Activated CD4-positive, alpha-beta memory T cell treated with anti-CD3 and anti-CD28 coated beads for 36 hours (primary cell): ENCODE measurements around the gene MAN1A1. TPM values are rescaled to one million over a fixed set of nuclear protein-coding genes. Genes with fewer than 3 reads are reported as not detected.

Experiments
- CTCF ChIA-PET: fragments of 350-600 bp; sonication (Branson Sonifier 250); formaldehyde crosslinking; loops from one replicate; lab custom pipeline; 2021; ENCODE audit warnings: antibody characterized with exemption, inconsistent platforms; lab: Charles Lee
- POLR2A ChIA-PET: fragments of 350-600 bp; sonication (Branson Sonifier 250); formaldehyde crosslinking; loops from one replicate; lab custom pipeline; 2021; ENCODE audit warnings: antibody characterized with exemption; lab: Charles Lee
- DNase-seq: peaks from one replicate; pipeline ENCODE4 v3.0.0-alpha.2; 2020
- H3K27ac Mint-ChIP-seq: one replicate; pipeline ENCODE4 v1.8.0; 2021; ENCODE audit warnings: mixed read lengths
- H3K27me3 Mint-ChIP-seq: one replicate; pipeline ENCODE4 v1.8.0; 2021; ENCODE audit warnings: mixed read lengths
- H3K36me3 Mint-ChIP-seq: one replicate; pipeline ENCODE4 v1.8.0; 2021; ENCODE audit warnings: mixed read lengths
- H3K4me1 Mint-ChIP-seq: one replicate; pipeline ENCODE4 v1.8.0; 2021; ENCODE audit warnings: low read depth, mixed read lengths
- H3K4me3 Mint-ChIP-seq: one replicate; pipeline ENCODE4 v1.8.0; 2021; ENCODE audit warnings: mild to moderate bottlenecking, mixed read lengths
- H3K9me3 Mint-ChIP-seq: one replicate; pipeline ENCODE4 v1.8.0; 2021; ENCODE audit warnings: mixed read lengths
- intact Hi-C: fragments of 100-400 bp; cut with micrococcal nuclease; formaldehyde crosslinking; loops from one replicate; pipeline ENCODE4 v1.15.1; 2023
- total RNA-seq, 2 experiments: library from RNA; stranded (reverse); gene quantifications; one replicate each; pipeline ENCODE4 v1.2.3, GENCODE V29; 2021

The MAN1A1 gene
- total RNA-seq, 2 experiments from 2014 or later: 21.8 to 23.9 TPM

GRCh38 chr6:119240257-119241110, 109.1 kb downstream of the MAN1A1 start:
- DNase-seq: no peak
- H3K27ac Mint-ChIP-seq: no peak overlapping the region
- intact Hi-C loops: no loop called here
- H3K27me3 Mint-ChIP-seq: no peaks in the 10 kb centered on the region
- H3K4me3 Mint-ChIP-seq: no peak overlapping the region
- peaks cover 14% of the 10 kb centered on the region for H3K36me3 Mint-ChIP-seq
- CTCF ChIA-PET: interaction anchor here (1.2 kb wide), 1 partner anchor 85 kb away, joined by 3 read pairs; no protein-coding TSS in a partner anchor
- peaks cover 2% of the 10 kb centered on the region for H3K9me3 Mint-ChIP-seq
- POLR2A ChIA-PET: no interaction called here
- H3K4me1 Mint-ChIP-seq: no peaks in the 10 kb centered on the region

GRCh38 chr6:119237177-119237715, 112.3 kb downstream of the MAN1A1 start:
- intact Hi-C loops: no loop called here
- Mint-ChIP-seq H3K4me1 (peaks cover 6% of the 10 kb centered on the region), H3K4me3 (no peak overlapping the region), H3K36me3 (peaks cover 20% of the 10 kb centered on the region), H3K27ac (no peak overlapping the region), H3K27me3 (no peaks in the 10 kb centered on the region), H3K9me3 (peaks cover 2% of the 10 kb centered on the region)
- CTCF ChIA-PET: no interaction called here
- no peak for DNase-seq
- POLR2A ChIA-PET: no interaction called here

- Mint-ChIP-seq H3K27me3 (no peaks in the 10 kb centered on the region), H3K27ac (no peak overlapping the region), H3K9me3 (peaks cover 2% of the 10 kb centered on the region), H3K4me1 (peaks cover 6% of the 10 kb centered on the region), H3K36me3 (peaks cover 23% of the 10 kb centered on the region), H3K4me3 (no peak overlapping the region)
- CTCF ChIA-PET: no interaction called here
- POLR2A ChIA-PET: no interaction called here
- no peak for DNase-seq
- intact Hi-C loops: no loop called here
These were observed 114.6 kb downstream of the MAN1A1 start for GRCh38 chr6:119234941-119235340.

- no peaks in the 10 kb centered on the region for H3K27me3 Mint-ChIP-seq
These were observed 115.1 kb downstream of the MAN1A1 start for GRCh38 chr6:119234457-119234856.

GRCh38 chr6:119233312-119233984, 116.1 kb downstream of the MAN1A1 start:
- DNase-seq: no peak
- Mint-ChIP-seq H3K9me3 (peaks cover 2% of the 10 kb centered on the region), H3K4me1 (peaks cover 6% of the 10 kb centered on the region), H3K4me3 (no peak overlapping the region), H3K27ac (no peak overlapping the region), H3K27me3 (no peaks in the 10 kb centered on the region), H3K36me3 (peaks cover 23% of the 10 kb centered on the region)
- ChIA-PET POLR2A (no interaction called here), CTCF (no interaction called here)
- intact Hi-C loops: no loop called here

More at GRCh38 chr6:119234457-119234856, 115.1 kb downstream of the MAN1A1 start:
- H3K27ac Mint-ChIP-seq: no peak overlapping the region
- peaks cover 2% of the 10 kb centered on the region for H3K9me3 Mint-ChIP-seq
- DNase-seq: peak; percentile 15
- H3K36me3 Mint-ChIP-seq: peaks cover 23% of the 10 kb centered on the region
- intact Hi-C loops: no loop called here
- CTCF ChIA-PET: no interaction called here
- POLR2A ChIA-PET: no interaction called here
- H3K4me1 Mint-ChIP-seq: peaks cover 6% of the 10 kb centered on the region
- H3K4me3 Mint-ChIP-seq: no peak overlapping the region

DNA sequence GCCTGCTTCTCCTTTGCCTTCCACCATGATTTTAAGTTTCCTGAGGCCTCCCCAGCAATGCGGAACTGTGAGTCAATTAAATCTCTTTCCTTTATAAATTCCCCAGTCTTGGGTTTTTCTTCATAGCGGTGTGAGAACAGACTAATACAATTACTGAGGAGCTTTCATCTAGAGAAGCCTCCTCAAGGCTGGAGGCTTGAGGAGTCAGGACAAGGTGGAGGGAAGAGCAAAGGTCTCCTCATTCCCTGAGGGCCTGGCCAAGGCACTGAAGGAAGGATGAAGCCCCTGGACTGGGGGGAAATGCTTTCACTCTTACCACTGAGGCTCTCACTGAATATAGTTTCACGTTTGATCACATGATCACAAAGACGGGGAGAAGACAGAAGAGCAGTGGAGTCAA, 118.2 kb downstream of the MAN1A1 start:
- H3K27ac Mint-ChIP-seq: no peak overlapping the region
- H3K4me1 Mint-ChIP-seq: peaks cover 6% of the 10 kb centered on the region
- no peaks in the 10 kb centered on the region for H3K9me3 Mint-ChIP-seq
- intact Hi-C loops: no loop called here
- peaks cover 13% of the 10 kb centered on the region for H3K36me3 Mint-ChIP-seq
- H3K4me3 Mint-ChIP-seq: no peak overlapping the region
- DNase-seq: no peak
- no peaks in the 10 kb centered on the region for H3K27me3 Mint-ChIP-seq
- ChIA-PET POLR2A (no interaction called here), CTCF (no interaction called here)

GRCh38 chr6:119230160-119230559, 119.4 kb downstream of the MAN1A1 start:
- Mint-ChIP-seq H3K27me3 (no peaks in the 10 kb centered on the region), H3K4me1 (peaks cover 5% of the 10 kb centered on the region), H3K27ac (no peak overlapping the region), H3K36me3 (peaks cover 9% of the 10 kb centered on the region), H3K9me3 (no peaks in the 10 kb centered on the region), H3K4me3 (no peak overlapping the region)
- ChIA-PET CTCF (no interaction called here), POLR2A (no interaction called here)
- no peak for DNase-seq
- intact Hi-C loops: no loop called here

DNA sequence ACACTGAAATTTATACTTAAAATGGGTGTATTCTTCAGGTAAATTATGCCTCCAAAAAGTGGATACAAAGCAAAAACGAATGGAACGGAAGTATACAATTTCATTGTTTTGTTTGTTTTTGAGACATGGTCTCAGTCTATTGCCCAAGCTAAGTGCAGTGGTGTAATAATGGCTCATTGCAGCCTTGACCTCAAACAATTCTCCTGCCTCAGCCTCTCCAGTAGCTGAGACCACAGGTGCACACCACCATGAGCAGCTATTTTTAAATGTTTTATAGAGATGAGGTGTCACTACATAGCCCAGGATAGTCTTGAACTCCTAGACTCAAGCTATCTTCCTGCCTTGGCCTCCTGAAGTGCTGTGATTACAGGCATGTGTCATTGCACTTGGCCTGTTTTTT, 122.2 kb downstream of the MAN1A1 start:
- H3K9me3 Mint-ChIP-seq: no peaks in the 10 kb centered on the region
- H3K27ac Mint-ChIP-seq: no peak overlapping the region
- no peaks in the 10 kb centered on the region for H3K27me3 Mint-ChIP-seq
- CTCF ChIA-PET: interaction anchor here (0.9 kb wide), 1 partner anchor 98 kb away, joined by 4 read pairs; no protein-coding TSS in a partner anchor
- POLR2A ChIA-PET: no interaction called here
- no peak for DNase-seq
- peaks cover 5% of the 10 kb centered on the region for H3K36me3 Mint-ChIP-seq
- no peak overlapping the region for H3K4me3 Mint-ChIP-seq
- H3K4me1 Mint-ChIP-seq: no peaks in the 10 kb centered on the region
- intact Hi-C loops: no loop called here

GRCh38 chr6:119226089-119226488, 123.5 kb downstream of the MAN1A1 start:
- Mint-ChIP-seq H3K36me3 (peaks cover 2% of the 10 kb centered on the region), H3K9me3 (no peaks in the 10 kb centered on the region), H3K4me1 (no peaks in the 10 kb centered on the region), H3K27me3 (no peaks in the 10 kb centered on the region), H3K27ac (no peak overlapping the region), H3K4me3 (no peak overlapping the region)
- intact Hi-C loops: no loop called here
- CTCF ChIA-PET: no interaction called here
- DNase-seq: no peak
- POLR2A ChIA-PET: no interaction called here

- H3K27me3 Mint-ChIP-seq: no peaks in the 10 kb centered on the region
- intact Hi-C loops: no loop called here
- ChIA-PET POLR2A (no interaction called here), CTCF (no interaction called here)
- no peak overlapping the region for H3K27ac Mint-ChIP-seq
- H3K4me1 Mint-ChIP-seq: no peaks in the 10 kb centered on the region
- H3K36me3 Mint-ChIP-seq: peaks cover 2% of the 10 kb centered on the region
- no peak overlapping the region for H3K4me3 Mint-ChIP-seq
- no peak for DNase-seq
- no peaks in the 10 kb centered on the region for H3K9me3 Mint-ChIP-seq
These were observed 125.4 kb downstream of the MAN1A1 start for GRCh38 chr6:119224095-119224701.

DNA sequence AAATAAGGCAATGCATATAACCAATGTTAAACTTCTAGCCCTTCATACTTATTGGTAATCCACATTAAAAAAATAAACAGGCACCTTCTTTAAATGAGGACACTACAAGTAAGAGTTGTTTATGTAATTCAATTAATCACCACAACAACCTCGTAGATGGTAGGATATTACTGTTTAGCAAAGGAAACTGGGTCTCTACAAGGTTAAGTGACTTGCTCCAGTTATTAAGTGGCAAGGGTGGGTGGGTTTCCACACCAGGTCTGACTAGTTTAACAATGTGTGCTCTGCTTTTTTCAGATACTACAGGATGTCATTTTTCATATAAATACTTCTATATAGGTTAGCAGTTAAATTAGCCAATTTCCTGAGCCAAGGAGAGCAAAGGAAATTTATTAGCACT, 129.1 kb downstream of the MAN1A1 start:
- ChIA-PET CTCF (no interaction called here), POLR2A (no interaction called here)
- H3K36me3 Mint-ChIP-seq: no peaks in the 10 kb centered on the region
- H3K27ac Mint-ChIP-seq: no peak overlapping the region
- intact Hi-C loops: no loop called here
- H3K4me3 Mint-ChIP-seq: no peak overlapping the region
- H3K4me1 Mint-ChIP-seq: no peaks in the 10 kb centered on the region
- no peaks in the 10 kb centered on the region for H3K27me3 Mint-ChIP-seq
- no peak for DNase-seq
- H3K9me3 Mint-ChIP-seq: no peaks in the 10 kb centered on the region

- POLR2A ChIA-PET: no interaction called here
- no peaks in the 10 kb centered on the region for H3K27me3 Mint-ChIP-seq
- no peaks in the 10 kb centered on the region for H3K9me3 Mint-ChIP-seq
- no peak overlapping the region for H3K27ac Mint-ChIP-seq
- no peak for DNase-seq
- CTCF ChIA-PET: interaction anchor here (0.6 kb wide), 1 partner anchor 13 kb away, joined by 3 read pairs; no protein-coding TSS in a partner anchor
- H3K4me1 Mint-ChIP-seq: no peaks in the 10 kb centered on the region
- no peak overlapping the region for H3K4me3 Mint-ChIP-seq
- no peaks in the 10 kb centered on the region for H3K36me3 Mint-ChIP-seq
- intact Hi-C loops: no loop called here
These were observed 131.0 kb downstream of the MAN1A1 start for GRCh38 chr6:119218548-119218947.
